ENCODE measurements around the gene MTHFR. TPM values are rescaled to one million over a fixed set of nuclear protein-coding genes. Genes with fewer than 3 reads are reported as not detected.

The MTHFR gene
- polyA plus RNA-seq, 4 donors: 11.2 to 20.1 (median 15.4) TPM

GRCh38 chr1:11778336-11778735, 27.4 kb downstream of the MTHFR start:
- WGBS, 3 donors: 91 to 94% (median 94%) methylated on average over 9 of the region's 9 CpGs
- no peak for FAIRE-seq
- H3K36me3 ChIP-seq (ENCODE audit: control insufficient read depth in 3 of 3, insufficient read depth in 2 of 3, low read depth in 1 of 3, low read length in 3 of 3): no peaks in the 10 kb centered on the region

GRCh38 chr1:11777658-11778322, 28.0 kb downstream of the MTHFR start:
- Histone ChIP-seq H3K4me3 (ENCODE audit: low read depth in 1 of 3, low read length in 3 of 3) (no peak overlapping the region), H3K4me1 (ENCODE audit: control insufficient read depth in 3 of 3, insufficient read depth in 2 of 3, low read depth in 1 of 3, low read length in 2 of 3) (no peaks in the 10 kb centered on the region), H3K27ac (ENCODE audit: low read depth in 1 of 3, low read length in 2 of 3) (no peak overlapping the region), H3K9me3 (ENCODE audit: control insufficient read depth in 2 of 2, insufficient read depth in 1 of 2, low read depth in 1 of 2, low read length in 1 of 2) (no peaks in the 10 kb centered on the region), H3K36me3 (ENCODE audit: control insufficient read depth in 3 of 3, insufficient read depth in 2 of 3, low read depth in 1 of 3, low read length in 3 of 3) (no peaks in the 10 kb centered on the region), H3K27me3 (ENCODE audit: control insufficient read depth in 3 of 3, insufficient read depth in 3 of 3, low read length in 3 of 3) (no peaks in the 10 kb centered on the region)
- FAIRE-seq (no peak), DNase-seq (peak; percentile 46 to 80)
- 19 to 63% (median 43%) methylated on average over 7 to 8 of the region's 8 CpGs for WGBS, 3 donors

More at GRCh38 chr1:11778336-11778735, 27.4 kb downstream of the MTHFR start:
- H3K27ac ChIP-seq (ENCODE audit: low read depth in 1 of 3, low read length in 2 of 3): no peak overlapping the region
- no peaks in the 10 kb centered on the region for H3K4me1 ChIP-seq (ENCODE audit: control insufficient read depth in 3 of 3, insufficient read depth in 2 of 3, low read depth in 1 of 3, low read length in 2 of 3)
- no peaks in the 10 kb centered on the region for H3K9me3 ChIP-seq (ENCODE audit: control insufficient read depth in 2 of 2, insufficient read depth in 1 of 2, low read depth in 1 of 2, low read length in 1 of 2)
- DNase-seq: no peak
- H3K27me3 ChIP-seq (ENCODE audit: control insufficient read depth in 3 of 3, insufficient read depth in 3 of 3, low read length in 3 of 3): no peaks in the 10 kb centered on the region
- no peak overlapping the region for H3K4me3 ChIP-seq (ENCODE audit: low read depth in 1 of 3, low read length in 3 of 3)

DNA sequence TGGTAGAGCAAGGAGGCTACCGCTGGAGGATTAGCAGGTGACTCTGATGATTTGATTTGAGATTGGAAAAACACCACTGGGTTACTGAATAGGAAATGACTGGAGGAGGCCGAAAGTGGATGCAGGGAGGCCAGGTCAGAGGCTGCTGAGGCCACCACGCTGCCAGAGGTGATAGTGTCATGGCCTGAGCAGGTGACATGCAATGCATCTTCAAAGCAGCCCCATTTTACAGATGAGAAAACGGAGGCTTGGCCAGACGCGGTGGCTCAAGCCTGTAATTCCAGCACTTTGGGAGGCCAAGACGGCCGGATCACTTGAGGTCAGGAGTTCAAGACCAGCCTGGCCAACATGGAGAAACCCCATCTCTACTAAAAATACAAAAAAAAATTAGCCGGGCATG, 31.0 kb downstream of the MTHFR start:
- Histone ChIP-seq H3K27ac (ENCODE audit: low read depth in 1 of 3, low read length in 2 of 3) (no peak overlapping the region), H3K9me3 (ENCODE audit: control insufficient read depth in 2 of 2, insufficient read depth in 1 of 2, low read depth in 1 of 2, low read length in 1 of 2) (no peaks in the 10 kb centered on the region), H3K4me1 (ENCODE audit: control insufficient read depth in 3 of 3, insufficient read depth in 2 of 3, low read depth in 1 of 3, low read length in 2 of 3) (no peaks in the 10 kb centered on the region), H3K4me3 (ENCODE audit: low read depth in 1 of 3, low read length in 3 of 3) (no peak overlapping the region), H3K27me3 (ENCODE audit: control insufficient read depth in 3 of 3, insufficient read depth in 3 of 3, low read length in 3 of 3) (no peaks in the 10 kb centered on the region), H3K36me3 (ENCODE audit: control insufficient read depth in 3 of 3, insufficient read depth in 2 of 3, low read depth in 1 of 3, low read length in 3 of 3) (no peaks in the 10 kb centered on the region)
- FAIRE-seq (no peak), DNase-seq (no peak)
- 86 to 95% (median 90%) methylated on average over 9 of the region's 9 CpGs for WGBS, 3 donors

DNA sequence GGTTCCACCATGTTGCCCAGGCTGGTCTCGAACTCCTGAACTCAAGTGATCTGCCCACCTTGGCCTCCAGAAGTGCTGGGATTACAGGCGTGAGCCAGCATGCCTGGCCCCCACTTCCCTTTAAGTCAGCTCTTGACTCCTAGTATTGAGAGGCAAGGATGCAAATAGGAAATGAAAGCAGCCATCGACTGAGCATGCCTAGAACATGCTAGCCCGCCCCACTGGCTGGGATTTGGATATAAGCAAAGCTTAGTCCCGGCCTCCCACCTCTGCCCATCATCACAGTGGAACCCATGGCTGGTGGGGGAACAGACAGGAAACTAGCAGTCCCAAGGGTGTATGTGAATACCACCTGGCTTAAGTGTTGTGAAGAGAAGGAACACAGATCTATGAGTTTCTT, 33.3 kb downstream of the MTHFR start:
- 64 to 70% (median 70%) methylated on average over 5 of the region's 5 CpGs for WGBS, 3 donors
- DNase-seq (no peak), FAIRE-seq (no peak)
- no peaks in the 10 kb centered on the region for H3K4me1 ChIP-seq (ENCODE audit: control insufficient read depth in 3 of 3, insufficient read depth in 2 of 3, low read depth in 1 of 3, low read length in 2 of 3)
- no peaks in the 10 kb centered on the region for H3K36me3 ChIP-seq (ENCODE audit: control insufficient read depth in 3 of 3, insufficient read depth in 2 of 3, low read depth in 1 of 3, low read length in 3 of 3)
- no peak overlapping the region for H3K4me3 ChIP-seq (ENCODE audit: low read depth in 1 of 3, low read length in 3 of 3)
- H3K27ac ChIP-seq (ENCODE audit: low read depth in 1 of 3, low read length in 2 of 3): no peak overlapping the region
- H3K9me3 ChIP-seq (ENCODE audit: control insufficient read depth in 2 of 2, insufficient read depth in 1 of 2, low read depth in 1 of 2, low read length in 1 of 2): no peaks in the 10 kb centered on the region
- H3K27me3 ChIP-seq (ENCODE audit: control insufficient read depth in 3 of 3, insufficient read depth in 3 of 3, low read length in 3 of 3): no peaks in the 10 kb centered on the region

- H3K27me3 ChIP-seq (ENCODE audit: control insufficient read depth in 3 of 3, insufficient read depth in 3 of 3, low read length in 3 of 3): no peaks in the 10 kb centered on the region
- no peaks in the 10 kb centered on the region for H3K36me3 ChIP-seq (ENCODE audit: control insufficient read depth in 3 of 3, insufficient read depth in 2 of 3, low read depth in 1 of 3, low read length in 3 of 3)
- H3K27ac ChIP-seq (ENCODE audit: low read depth in 1 of 3, low read length in 2 of 3): no peak overlapping the region
- 60 to 63% (median 63%) methylated on average over 11 of the region's 11 CpGs for WGBS, 3 donors
- DNase-seq (no peak), FAIRE-seq (no peak)
- no peaks in the 10 kb centered on the region for H3K4me1 ChIP-seq (ENCODE audit: control insufficient read depth in 3 of 3, insufficient read depth in 2 of 3, low read depth in 1 of 3, low read length in 2 of 3)
- H3K9me3 ChIP-seq (ENCODE audit: control insufficient read depth in 2 of 2, insufficient read depth in 1 of 2, low read depth in 1 of 2, low read length in 1 of 2): no peaks in the 10 kb centered on the region
- H3K4me3 ChIP-seq (ENCODE audit: low read depth in 1 of 3, low read length in 3 of 3): no peak overlapping the region
Measured at GRCh38 chr1:11771481-11772043, 34.2 kb downstream of the MTHFR start.

DNA sequence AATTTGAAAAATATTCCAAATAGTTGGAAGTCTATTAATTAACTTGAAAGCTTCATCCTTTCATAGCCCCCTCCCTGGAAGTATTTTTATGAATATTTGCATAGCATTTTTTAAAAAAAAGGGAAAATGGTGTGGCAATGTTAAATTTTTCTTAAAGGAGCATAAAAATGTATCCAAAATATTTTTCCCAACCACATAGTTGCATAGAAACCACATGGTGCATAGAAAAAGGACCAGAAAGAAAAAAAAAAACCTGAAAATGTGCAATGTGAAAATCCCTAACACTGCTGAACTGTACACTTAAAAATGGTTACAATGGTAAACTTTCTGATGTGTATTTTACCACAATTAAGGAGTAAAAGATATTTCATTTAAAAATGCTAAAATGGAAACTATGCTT, 35.8 kb downstream of the MTHFR start:
- H3K9me3 ChIP-seq (ENCODE audit: control insufficient read depth in 2 of 2, insufficient read depth in 1 of 2, low read depth in 1 of 2, low read length in 1 of 2): no peaks in the 10 kb centered on the region
- no peaks in the 10 kb centered on the region for H3K4me1 ChIP-seq (ENCODE audit: control insufficient read depth in 3 of 3, insufficient read depth in 2 of 3, low read depth in 1 of 3, low read length in 2 of 3)
- H3K36me3 ChIP-seq (ENCODE audit: control insufficient read depth in 3 of 3, insufficient read depth in 2 of 3, low read depth in 1 of 3, low read length in 3 of 3): no peaks in the 10 kb centered on the region
- DNase-seq: no peak
- no peak for FAIRE-seq
- no peak overlapping the region for H3K4me3 ChIP-seq (ENCODE audit: low read depth in 1 of 3, low read length in 3 of 3)
- H3K27me3 ChIP-seq (ENCODE audit: control insufficient read depth in 3 of 3, insufficient read depth in 3 of 3, low read length in 3 of 3): no peaks in the 10 kb centered on the region
- H3K27ac ChIP-seq (ENCODE audit: low read depth in 1 of 3, low read length in 2 of 3): no peak overlapping the region

DNA sequence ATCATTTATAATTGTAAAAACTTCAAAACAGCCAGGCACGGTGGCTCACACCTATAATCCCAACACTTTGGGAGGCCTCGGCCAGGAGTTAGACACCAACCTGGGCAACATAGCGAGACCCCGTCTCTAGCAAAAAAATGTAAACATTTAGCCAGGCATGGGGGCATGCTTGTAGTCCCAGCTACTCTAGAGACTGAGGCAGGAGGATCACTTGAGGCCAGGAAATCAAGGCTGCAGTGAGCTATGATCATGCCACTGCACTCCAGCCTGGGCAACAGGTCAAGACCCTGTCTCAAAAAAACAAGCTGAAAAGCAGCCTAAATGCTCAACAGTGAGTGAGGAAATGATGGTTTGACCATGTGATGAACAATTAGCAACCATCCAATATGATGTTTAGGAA, 36.5 kb downstream of the MTHFR start:
- Histone ChIP-seq H3K4me1 (ENCODE audit: control insufficient read depth in 3 of 3, insufficient read depth in 2 of 3, low read depth in 1 of 3, low read length in 2 of 3) (no peaks in the 10 kb centered on the region), H3K27ac (ENCODE audit: low read depth in 1 of 3, low read length in 2 of 3) (no peak overlapping the region), H3K4me3 (ENCODE audit: low read depth in 1 of 3, low read length in 3 of 3) (no peak overlapping the region), H3K27me3 (ENCODE audit: control insufficient read depth in 3 of 3, insufficient read depth in 3 of 3, low read length in 3 of 3) (no peaks in the 10 kb centered on the region), H3K9me3 (ENCODE audit: control insufficient read depth in 2 of 2, insufficient read depth in 1 of 2, low read depth in 1 of 2, low read length in 1 of 2) (no peaks in the 10 kb centered on the region), H3K36me3 (ENCODE audit: control insufficient read depth in 3 of 3, insufficient read depth in 2 of 3, low read depth in 1 of 3, low read length in 3 of 3) (no peaks in the 10 kb centered on the region)
- WGBS, 3 donors: 73 to 75% (median 74%) methylated on average over 4 of the region's 4 CpGs
- no peak for DNase-seq
- FAIRE-seq: no peak

DNA sequence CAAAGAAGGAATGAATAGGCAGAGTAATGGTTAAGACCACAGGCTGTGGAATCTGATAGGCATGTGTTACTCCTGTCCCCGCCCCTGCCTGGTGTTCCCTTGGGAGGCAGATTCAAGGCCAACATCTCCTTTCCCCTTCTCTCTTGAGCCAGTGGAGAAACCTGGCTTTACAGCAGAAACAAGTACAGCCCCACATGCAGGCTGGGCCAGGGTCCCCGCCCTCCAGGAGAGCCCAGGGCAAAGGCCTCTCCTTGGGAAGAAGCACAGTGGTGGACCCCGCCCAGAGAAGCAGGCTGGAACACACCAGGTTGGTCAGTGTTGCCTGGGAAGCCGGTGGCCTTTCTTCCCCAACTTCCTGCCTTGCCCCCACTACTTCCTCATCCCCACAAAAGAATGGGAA, 36.9 kb downstream of the MTHFR start:
- H3K4me3 ChIP-seq (ENCODE audit: low read depth in 1 of 3, low read length in 3 of 3): no peak overlapping the region
- no peak overlapping the region for H3K27ac ChIP-seq (ENCODE audit: low read depth in 1 of 3, low read length in 2 of 3)
- H3K27me3 ChIP-seq (ENCODE audit: control insufficient read depth in 3 of 3, insufficient read depth in 3 of 3, low read length in 3 of 3): no peaks in the 10 kb centered on the region
- FAIRE-seq (no peak), DNase-seq (no peak)
- no peaks in the 10 kb centered on the region for H3K36me3 ChIP-seq (ENCODE audit: control insufficient read depth in 3 of 3, insufficient read depth in 2 of 3, low read depth in 1 of 3, low read length in 3 of 3)
- H3K4me1 ChIP-seq (ENCODE audit: control insufficient read depth in 3 of 3, insufficient read depth in 2 of 3, low read depth in 1 of 3, low read length in 2 of 3): no peaks in the 10 kb centered on the region
- 19 to 43% (median 22%) methylated on average over 4 of the region's 4 CpGs for WGBS, 3 donors
- H3K9me3 ChIP-seq (ENCODE audit: control insufficient read depth in 2 of 2, insufficient read depth in 1 of 2, low read depth in 1 of 2, low read length in 1 of 2): no peaks in the 10 kb centered on the region

All from small intestine (tissue), 7 donors.